ENCODE results near the gene UQCRH.
"Not testable (repeated sequence)": the region's sequence is repeated elsewhere in the genome, so short reads cannot be mapped to it uniquely, and the experiment has no call there.

The UQCRH gene

GRCh38 chr1:46310321-46310720, 6.8 kb downstream of the UQCRH start:
- WGBS, 2 donors (ENCODE audit: extremely low coverage in 2 of 2, insufficient read length in 2 of 2, insufficient replicate concordance in 1 of 2): no CpG with 5 or more reads among the region's 4 CpGs
- no peak overlapping the region for H3K9ac ChIP-seq (ENCODE audit: low read depth, low read length, poor library complexity)
- peaks cover 29 to 81% of the 10 kb centered on the region in 2 donors for H3K36me3 ChIP-seq (replicated peaks in 1 of 2; ENCODE audit: control insufficient read depth in 2 of 2, insufficient read depth in 2 of 2, low read length in 2 of 2)
- no peak for DNase-seq (ENCODE audit: low spot score)
- H4K8ac ChIP-seq (ENCODE audit: low read depth, low read length): no peak overlapping the region
- H2BK5ac ChIP-seq (ENCODE audit: low read length): no peak overlapping the region
- no peaks in the 10 kb centered on the region for H3K27me3 ChIP-seq (ENCODE audit: control insufficient read depth in 3 of 3, insufficient read depth in 3 of 3, low read depth in 1 of 3, low read length in 3 of 3)
- no peak overlapping the region for H2AFZ ChIP-seq (ENCODE audit: low read length)
- no peak overlapping the region for H3K23ac ChIP-seq (ENCODE audit: low read depth, low read length, poor library complexity)
- H3K4me3 ChIP-seq (ENCODE audit: low read length in 2 of 2): no peak overlapping the region
- no peaks in the 10 kb centered on the region for H3K9me3 ChIP-seq (replicated peaks in 1 of 2; ENCODE audit: control insufficient read depth in 2 of 2, insufficient read depth in 1 of 2, low read depth in 1 of 2, low read length in 2 of 2)
- H3K14ac ChIP-seq (ENCODE audit: low read length): no peak overlapping the region
- H3K4me1 ChIP-seq (ENCODE audit: control insufficient read depth in 2 of 2, insufficient read depth in 1 of 2, low read depth in 1 of 2, low read length in 2 of 2): no peaks in the 10 kb centered on the region
- H2BK12ac ChIP-seq (ENCODE audit: low read length): no peak overlapping the region
- no peak overlapping the region for H2AK5ac ChIP-seq (ENCODE audit: low read depth, low read length)
- no peak overlapping the region for H2BK15ac ChIP-seq (ENCODE audit: low read length)
- H3K79me1 ChIP-seq (ENCODE audit: low read depth, low read length): peaks cover 2% of the 10 kb centered on the region
- H4K91ac ChIP-seq (ENCODE audit: low read depth, low read length, poor library complexity): no peak overlapping the region
- no peak overlapping the region for H3K27ac ChIP-seq (replicated peaks; ENCODE audit: low read length)
- H3K4ac ChIP-seq (ENCODE audit: low read length): no peak overlapping the region
- no peak overlapping the region for H3K18ac ChIP-seq (ENCODE audit: low read length)
- H3K4me2 ChIP-seq (ENCODE audit: insufficient read depth, low read length, poor library complexity, severe bottlenecking): no peak overlapping the region
- no peak overlapping the region for H2BK120ac ChIP-seq (ENCODE audit: low read depth, low read length)

- Histone ChIP-seq H3K14ac (ENCODE audit: low read length) (no peak overlapping the region), H3K79me1 (ENCODE audit: low read depth, low read length) (no peaks in the 10 kb centered on the region), H3K4me2 (ENCODE audit: insufficient read depth, low read length, poor library complexity, severe bottlenecking) (no peak overlapping the region), H2AK5ac (ENCODE audit: low read depth, low read length) (no peak overlapping the region), H2BK12ac (ENCODE audit: low read length) (no peak overlapping the region), H3K27ac (replicated peaks; ENCODE audit: low read length) (no peak overlapping the region), H2BK5ac (ENCODE audit: low read length) (no peak overlapping the region), H2AFZ (ENCODE audit: low read length) (no peak overlapping the region), H2BK120ac (ENCODE audit: low read depth, low read length) (no peak overlapping the region), H3K4me3 (ENCODE audit: low read length in 2 of 2) (no peak overlapping the region), H2BK15ac (ENCODE audit: low read length) (no peak overlapping the region), H3K9ac (ENCODE audit: low read depth, low read length, poor library complexity) (no peak overlapping the region), H4K91ac (ENCODE audit: low read depth, low read length, poor library complexity) (no peak overlapping the region), H3K4me1 (ENCODE audit: control insufficient read depth in 2 of 2, insufficient read depth in 1 of 2, low read depth in 1 of 2, low read length in 2 of 2) (peaks cover 0 to 3% of the 10 kb centered on the region in 2 donors), H3K9me3 (replicated peaks in 1 of 2; ENCODE audit: control insufficient read depth in 2 of 2, insufficient read depth in 1 of 2, low read depth in 1 of 2, low read length in 2 of 2) (no peaks in the 10 kb centered on the region), H4K8ac (ENCODE audit: low read depth, low read length) (no peak overlapping the region), H3K23ac (ENCODE audit: low read depth, low read length, poor library complexity) (no peak overlapping the region), H3K27me3 (ENCODE audit: control insufficient read depth in 3 of 3, insufficient read depth in 3 of 3, low read depth in 1 of 3, low read length in 3 of 3) (no peaks in the 10 kb centered on the region), H3K4ac (ENCODE audit: low read length) (no peak overlapping the region), H3K18ac (ENCODE audit: low read length) (no peak overlapping the region), H3K36me3 (replicated peaks in 1 of 2; ENCODE audit: control insufficient read depth in 2 of 2, insufficient read depth in 2 of 2, low read length in 2 of 2) (peaks cover 20 to 60% of the 10 kb centered on the region in 2 donors)
- no CpG with 5 or more reads among the region's 3 CpGs for WGBS, 2 donors (ENCODE audit: extremely low coverage in 2 of 2, insufficient read length in 2 of 2, insufficient replicate concordance in 1 of 2)
- DNase-seq (ENCODE audit: low spot score): no peak
Observed at GRCh38 chr1:46315669-46316403, 12.3 kb downstream of the UQCRH start.

GRCh38 chr1:46317323-46317722, 13.8 kb downstream of the UQCRH start:
- Histone ChIP-seq H2AK5ac (ENCODE audit: low read depth, low read length) (no peak overlapping the region), H3K4me3 (ENCODE audit: low read length in 2 of 2) (no peak overlapping the region), H2BK12ac (ENCODE audit: low read length) (no peak overlapping the region), H3K4ac (ENCODE audit: low read length) (no peak overlapping the region), H3K79me1 (ENCODE audit: low read depth, low read length) (no peaks in the 10 kb centered on the region), H3K27ac (replicated peaks; ENCODE audit: low read length) (no peak overlapping the region), H3K18ac (ENCODE audit: low read length) (no peak overlapping the region), H3K4me1 (ENCODE audit: control insufficient read depth in 2 of 2, insufficient read depth in 1 of 2, low read depth in 1 of 2, low read length in 2 of 2) (peaks cover 0 to 6% of the 10 kb centered on the region in 2 donors), H2BK5ac (ENCODE audit: low read length) (no peak overlapping the region), H3K4me2 (ENCODE audit: insufficient read depth, low read length, poor library complexity, severe bottlenecking) (no peak overlapping the region), H3K27me3 (ENCODE audit: control insufficient read depth in 3 of 3, insufficient read depth in 3 of 3, low read depth in 1 of 3, low read length in 3 of 3) (no peaks in the 10 kb centered on the region), H4K8ac (ENCODE audit: low read depth, low read length) (no peak overlapping the region), H2BK15ac (ENCODE audit: low read length) (no peak overlapping the region), H3K23ac (ENCODE audit: low read depth, low read length, poor library complexity) (no peak overlapping the region), H3K9ac (ENCODE audit: low read depth, low read length, poor library complexity) (no peak overlapping the region), H3K9me3 (replicated peaks in 1 of 2; ENCODE audit: control insufficient read depth in 2 of 2, insufficient read depth in 1 of 2, low read depth in 1 of 2, low read length in 2 of 2) (no peaks in the 10 kb centered on the region), H2BK120ac (ENCODE audit: low read depth, low read length) (no peak overlapping the region), H3K14ac (ENCODE audit: low read length) (no peak overlapping the region), H2AFZ (ENCODE audit: low read length) (no peak overlapping the region), H4K91ac (ENCODE audit: low read depth, low read length, poor library complexity) (no peak overlapping the region), H3K36me3 (replicated peaks in 1 of 2; ENCODE audit: control insufficient read depth in 2 of 2, insufficient read depth in 2 of 2, low read length in 2 of 2) (peaks cover 15 to 46% of the 10 kb centered on the region in 2 donors)
- no CpG with 5 or more reads among the region's 1 CpG for WGBS, 2 donors (ENCODE audit: extremely low coverage in 2 of 2, insufficient read length in 2 of 2, insufficient replicate concordance in 1 of 2)
- no peak for DNase-seq (ENCODE audit: low spot score)

- peaks cover 8 to 28% of the 10 kb centered on the region in 2 donors for H3K36me3 ChIP-seq (replicated peaks in 1 of 2; ENCODE audit: control insufficient read depth in 2 of 2, insufficient read depth in 2 of 2, low read length in 2 of 2)
- H3K4me1 ChIP-seq (ENCODE audit: control insufficient read depth in 2 of 2, insufficient read depth in 1 of 2, low read depth in 1 of 2, low read length in 2 of 2); H3K14ac ChIP-seq (ENCODE audit: low read length); H3K4me2 ChIP-seq (ENCODE audit: insufficient read depth, low read length, poor library complexity, severe bottlenecking); H3K4ac ChIP-seq (ENCODE audit: low read length); DNase-seq (ENCODE audit: low spot score); H3K27ac ChIP-seq (replicated peaks; ENCODE audit: low read length); H3K23ac ChIP-seq (ENCODE audit: low read depth, low read length, poor library complexity); H2BK12ac ChIP-seq (ENCODE audit: low read length); H3K27me3 ChIP-seq (ENCODE audit: control insufficient read depth in 3 of 3, insufficient read depth in 3 of 3, low read depth in 1 of 3, low read length in 3 of 3); H3K4me3 ChIP-seq (ENCODE audit: low read length in 2 of 2); H2BK15ac ChIP-seq (ENCODE audit: low read length); H2BK120ac ChIP-seq (ENCODE audit: low read depth, low read length); H3K9me3 ChIP-seq (replicated peaks in 1 of 2; ENCODE audit: control insufficient read depth in 2 of 2, insufficient read depth in 1 of 2, low read depth in 1 of 2, low read length in 2 of 2); H4K91ac ChIP-seq (ENCODE audit: low read depth, low read length, poor library complexity); H4K8ac ChIP-seq (ENCODE audit: low read depth, low read length); H2AFZ ChIP-seq (ENCODE audit: low read length); H3K9ac ChIP-seq (ENCODE audit: low read depth, low read length, poor library complexity); H3K79me1 ChIP-seq (ENCODE audit: low read depth, low read length); H2AK5ac ChIP-seq (ENCODE audit: low read depth, low read length); H3K18ac ChIP-seq (ENCODE audit: low read length); H2BK5ac ChIP-seq (ENCODE audit: low read length): not testable (repeated sequence)
- no CpG with 5 or more reads among the region's 6 CpGs for WGBS, 2 donors (ENCODE audit: extremely low coverage in 2 of 2, insufficient read length in 2 of 2, insufficient replicate concordance in 1 of 2)
Observed at GRCh38 chr1:46319301-46319700, 15.8 kb downstream of the UQCRH start.
